ENCODE data around the gene STK4. TPM values are rescaled to one million over a fixed set of nuclear protein-coding genes. Genes with fewer than 3 reads are reported as not detected.
A peak's percentile ranks its signal among the peaks of the same experiment; 100 is the strongest.

STK4 gene
- total and polyA plus RNA-seq, 2 of the 8 experiments (the other 6 are each of a cell fraction or from before 2014, with no cell fraction given): 12.0 to 34.3 TPM

GRCh38 chr20:45114465-45115385 is 148.4 kb downstream of the STK4 start, which contains the start of gene WFDC5:
WFDC5 (minus strand) TSS chr20:45115174; CDS start chr20:45115083, 91 bp downstream.
- FAIRE-seq: no peak
- no peaks in the 10 kb centered on the region for H3K23me2 ChIP-seq (ENCODE audit: low read depth, low read length)
- TF ChIP-seq E2F6 (IDR thresholded peaks at IDR 0.05) (no peak), TAF7 (optimal IDR thresholded peaks at IDR 0.05; ENCODE audit: borderline replicate concordance, low read depth, low read length) (no peak), ATF3 (IDR thresholded peaks at IDR 0.05; ENCODE audit: insufficient read depth, low read depth, low read length) (no peak), RAD21 (IDR thresholded peaks at IDR 0.05 in 1 of 2, conservative IDR thresholded peaks at IDR 0.05 in 1 of 2; ENCODE audit: low read depth in 2 of 2, low read length in 2 of 2) (no peak), RNF2 (IDR thresholded peaks at IDR 0.05; ENCODE audit: borderline replicate concordance, low read depth, low read length, missing control alignments, poor library complexity, severe bottlenecking) (no peak), EZH2 (IDR thresholded peaks at IDR 0.05; ENCODE audit: low read depth, low read length, severe bottlenecking) (no peak), NRF1 (IDR thresholded peaks at IDR 0.05; ENCODE audit: low read depth, low read length) (no peak)

More at GRCh38 chr20:45114465-45115385, 148.4 kb downstream of the STK4 start, which contains the start of gene WFDC5:
- Histone ChIP-seq H4K91ac (replicated peaks; ENCODE audit: insufficient read length, low read length) (no peak within 1 kb of the TSS), H4K20me1 (replicated peaks in 1 of 2; ENCODE audit: control insufficient read depth in 1 of 2, insufficient read depth in 2 of 2, low read length in 2 of 2) (no peaks in the 10 kb centered on the region), H4K5ac (ENCODE audit: insufficient read length, low read depth, low read length) (no peak within 1 kb of the TSS), H3K18ac (ENCODE audit: extremely low read depth, low read length) (no peak within 1 kb of the TSS), H3K9me3 (ENCODE audit: insufficient read depth in 2 of 2, low read depth in 1 of 2, low read length in 1 of 2) (no peaks in the 10 kb centered on the region), H3K36me3 (ENCODE audit: control insufficient read depth in 2 of 4, insufficient read depth in 4 of 4, low read length in 3 of 4) (no peaks in the 10 kb centered on the region), H2AFZ (ENCODE audit: low read length) (peak within 1 kb of the TSS; percentile 47; the same call in 1 of the 2 replicates), H2BK120ac (replicated peaks; ENCODE audit: low read depth, low read length) (no peak within 1 kb of the TSS), H4K8ac (ENCODE audit: extremely low read depth, insufficient read depth, low read length) (no peak within 1 kb of the TSS), H2AK5ac (ENCODE audit: low read depth, low read length) (no peak within 1 kb of the TSS), H2BK12ac (ENCODE audit: low read depth, low read length) (no peak within 1 kb of the TSS), H3K27me3 (replicated peaks in 1 of 4; ENCODE audit: control insufficient read depth in 3 of 4, extremely low read depth in 1 of 4, insufficient read depth in 3 of 4, low read length in 3 of 4) (no peaks in the 10 kb centered on the region), H3K9ac (replicated peaks in 1 of 4; ENCODE audit: extremely low read depth in 1 of 4, low read depth in 3 of 4, low read length in 3 of 4) (no peak within 1 kb of the TSS), H3K4ac (replicated peaks; ENCODE audit: insufficient read length, low read depth, low read length) (no peak within 1 kb of the TSS), H3K4me3 (ENCODE audit: extremely low read depth in 1 of 4, insufficient read depth in 2 of 4, low read depth in 3 of 4, low read length in 4 of 4) (no peak within 1 kb of the TSS; a peak in 1 of 8 replicates), H3K4me1 (replicated peaks in 1 of 4; ENCODE audit: control insufficient read depth in 3 of 4, insufficient read depth in 4 of 4, low read length in 3 of 4) (peaks cover 0 to 7% (median 2%) of the 10 kb centered on the region in 4 experiments; a peak in 5 of 7 replicates), H2BK15ac (ENCODE audit: low read length) (peak within 1 kb of the TSS; percentile 73; the same call in 1 of the 2 replicates), H2BK5ac (ENCODE audit: low read depth, low read length) (no peak within 1 kb of the TSS), H3K14ac (ENCODE audit: insufficient read length) (no peak within 1 kb of the TSS), H3K27ac (ENCODE audit: low read depth, low read length) (no peak within 1 kb of the TSS), H3K79me2 (ENCODE audit: control insufficient read depth in 1 of 2, insufficient read depth in 2 of 2, low read length in 2 of 2) (no peaks in the 10 kb centered on the region), H3K4me2 (ENCODE audit: insufficient read depth in 1 of 2, low read depth in 2 of 2, low read length in 2 of 2) (peak within 1 kb of the TSS in 1 of 2 experiments; percentile 29; a peak in 1 of 4 replicates), H3K79me1 (ENCODE audit: low read depth, low read length) (no peaks in the 10 kb centered on the region), H3K23ac (ENCODE audit: insufficient read length) (no peak within 1 kb of the TSS), H3K56ac (replicated peaks; ENCODE audit: insufficient read length, low read depth, low read length) (no peak within 1 kb of the TSS), H2BK20ac (ENCODE audit: low read length) (no peak within 1 kb of the TSS)
- WGBS, 2 experiments (ENCODE audit: extremely low coverage in 1 of 2, insufficient coverage in 1 of 2, insufficient read length in 1 of 2, insufficient replicate concordance in 2 of 2, low coverage in 1 of 2, low lambda C conversion rate in 2 of 2, missing lambda C conversion rate in 1 of 2): 76% methylated on average over 14 of the region's 16 CpGs; no CpG with 5 or more reads in 1 of the 2 experiments
- DNase-seq (ENCODE audit: low read depth in 1 of 2, low spot score in 2 of 2): peak in 1 of 2 experiments; percentile 52
- ChIA-PET POLR2A (ENCODE audit: partially characterized antibody) (interaction anchor here (0.9 to 1.8 kb wide), 4 partner anchors 9 to 229 kb away, joined by 4 to 7 read pairs (median 5); partner anchors contain the start of gene YWHAB), CTCF (ENCODE audit: partially characterized antibody) (interaction anchor here (1.2 to 13.8 kb wide), 9 partner anchors 10 to 177 kb away, joined by 3 to 210 read pairs (median 14); partner anchors contain the start of genes KCNS1 and WFDC12)

Data from H1 (cell line).